HAP-1 (cell line): ENCODE results near the gene CTNNBIP1.
A peak's percentile ranks its signal among the peaks of the same experiment; 100 is the strongest.

ENCODE experiments used
- DNase-seq, 2 experiments: peaks; one replicate each; pipeline ENCODE4 v3.0.0-alpha.2; 2016 to 2020; ENCODE audit warnings: low spot score in 2 of 2
- H3K27me3 ChIP-seq: fragments of 250-450 bp; sonication (Bioruptor Pico); 2 replicates; pipeline ENCODE4 v1.5.1; 2020; ENCODE audit warnings: low read depth, mild to moderate bottlenecking, moderate library complexity
- H3K36me3 ChIP-seq: fragments of 250-450 bp; sonication (Bioruptor Pico); replicated peaks from 2 replicates; pipeline ENCODE4 v1.5.1; 2020; ENCODE audit warnings: mild to moderate bottlenecking
- H3K4me1 ChIP-seq: fragments of 250-450 bp; sonication (Bioruptor Pico); 2 replicates; pipeline ENCODE4 v1.5.1; 2020; ENCODE audit warnings: mild to moderate bottlenecking
- H3K4me3 ChIP-seq: fragments of 250-450 bp; sonication (Bioruptor Pico); 2 replicates; pipeline ENCODE4 v1.5.1; 2020; ENCODE audit warnings: mild to moderate bottlenecking, moderate library complexity
- H3K9me3 ChIP-seq: fragments of 250-450 bp; sonication (Bioruptor Pico); 2 replicates; pipeline ENCODE4 v1.5.1; 2020; ENCODE audit warnings: mild to moderate bottlenecking, moderate library complexity
- in situ Hi-C: fragments of 300-500 bp; cut with MboI; formaldehyde crosslinking; loops from 3 replicates; pipeline ENCODE4 v1.14.3; 2020; ENCODE audit warnings: low sequenced_read_pairs, inconsistent platforms, mixed read lengths

Gene CTNNBIP1

GRCh38 chr1:9868244-9868590 is 41.9 kb downstream of the CTNNBIP1 start:
- no peak for DNase-seq
- H3K4me1 ChIP-seq, result no peaks in the 10 kb centered on the region
- no peaks in the 10 kb centered on the region for H3K36me3 ChIP-seq
- H3K9me3 ChIP-seq, result no peaks in the 10 kb centered on the region
- H3K27me3 ChIP-seq, result no peaks in the 10 kb centered on the region
- in situ Hi-C loops, result loop anchor here (5.0 to 10.0 kb wide), 3 partner anchors 81 to 236 kb away; no protein-coding TSS in a partner anchor
- H3K4me3 ChIP-seq, result no peak overlapping the region

GRCh38 chr1:9867408-9868243 is 42.4 kb downstream of the CTNNBIP1 start:
- Histone ChIP-seq H3K9me3 (no peaks in the 10 kb centered on the region), H3K4me3 (no peak overlapping the region), H3K27me3 (no peaks in the 10 kb centered on the region), H3K36me3 (no peaks in the 10 kb centered on the region), H3K4me1 (no peaks in the 10 kb centered on the region)
- peak; percentile 68 to 88 for DNase-seq
- in situ Hi-C loops, result loop anchor here (5.0 to 10.0 kb wide), 3 partner anchors 80 to 235 kb away; no protein-coding TSS in a partner anchor

- H3K9me3 ChIP-seq, result no peaks in the 10 kb centered on the region
- H3K36me3 ChIP-seq, result no peaks in the 10 kb centered on the region
- no peak for DNase-seq
- no peaks in the 10 kb centered on the region for H3K27me3 ChIP-seq
- H3K4me1 ChIP-seq, result no peaks in the 10 kb centered on the region
- no peak overlapping the region for H3K4me3 ChIP-seq
- in situ Hi-C loops, result loop anchor here (5.0 to 10.0 kb wide), 3 partner anchors 80 to 235 kb away; no protein-coding TSS in a partner anchor
Measured at GRCh38 chr1:9866836-9867235, 43.2 kb downstream of the CTNNBIP1 start.

GRCh38 chr1:9865724-9866123 is 44.3 kb downstream of the CTNNBIP1 start:
- Histone ChIP-seq H3K4me3 (no peak overlapping the region), H3K9me3 (no peaks in the 10 kb centered on the region), H3K27me3 (no peaks in the 10 kb centered on the region), H3K36me3 (no peaks in the 10 kb centered on the region), H3K4me1 (no peaks in the 10 kb centered on the region)
- DNase-seq, result no peak
- in situ Hi-C loops, result loop anchor here (5.0 to 10.0 kb wide), 3 partner anchors 78 to 233 kb away; no protein-coding TSS in a partner anchor

- in situ Hi-C loops, result loop anchor here (10.0 kb wide), 1 partner anchor 139 kb away; no protein-coding TSS in a partner anchor
- Histone ChIP-seq H3K9me3 (no peaks in the 10 kb centered on the region), H3K4me3 (no peak overlapping the region), H3K4me1 (peaks cover 6% of the 10 kb centered on the region), H3K27me3 (no peaks in the 10 kb centered on the region), H3K36me3 (no peaks in the 10 kb centered on the region)
- DNase-seq, result no peak
Measured at GRCh38 chr1:9863371-9863770, 46.7 kb downstream of the CTNNBIP1 start.

GRCh38 chr1:9861360-9861759 is 48.7 kb downstream of the CTNNBIP1 start:
- peaks cover 6% of the 10 kb centered on the region for H3K4me1 ChIP-seq
- no peaks in the 10 kb centered on the region for H3K27me3 ChIP-seq
- DNase-seq, result peak in 1 of 2 experiments; percentile 36
- no peaks in the 10 kb centered on the region for H3K36me3 ChIP-seq
- in situ Hi-C loops, result loop anchor here (10.0 kb wide), 1 partner anchor 137 kb away; no protein-coding TSS in a partner anchor
- no peaks in the 10 kb centered on the region for H3K9me3 ChIP-seq
- no peak overlapping the region for H3K4me3 ChIP-seq

- H3K27me3 ChIP-seq, result no peaks in the 10 kb centered on the region
- no peaks in the 10 kb centered on the region for H3K9me3 ChIP-seq
- H3K4me1 ChIP-seq, result peaks cover 6% of the 10 kb centered on the region
- in situ Hi-C loops, result loop anchor here (10.0 kb wide), 1 partner anchor 136 kb away; no protein-coding TSS in a partner anchor
- H3K36me3 ChIP-seq, result no peaks in the 10 kb centered on the region
- no peak for DNase-seq
- H3K4me3 ChIP-seq, result no peak overlapping the region
Measured at GRCh38 chr1:9860887-9861286, 49.2 kb downstream of the CTNNBIP1 start.

GRCh38 chr1:9859281-9860014 is 50.6 kb downstream of the CTNNBIP1 start:
- H3K36me3 ChIP-seq, result no peaks in the 10 kb centered on the region
- no peaks in the 10 kb centered on the region for H3K27me3 ChIP-seq
- in situ Hi-C loops, result loop anchor here (10.0 kb wide), 1 partner anchor 135 kb away; no protein-coding TSS in a partner anchor
- H3K4me1 ChIP-seq, result peaks cover 6% of the 10 kb centered on the region
- no peaks in the 10 kb centered on the region; the same call in 1 of the 2 replicates for H3K9me3 ChIP-seq
- no peak overlapping the region for H3K4me3 ChIP-seq
- DNase-seq, result peak in 1 of 2 experiments; percentile 59

GRCh38 chr1:9858293-9859035 is 51.6 kb downstream of the CTNNBIP1 start:
- Histone ChIP-seq H3K4me3 (no peak overlapping the region), H3K36me3 (peaks cover 4% of the 10 kb centered on the region; the same call in 1 of the 2 replicates), H3K4me1 (peaks cover 6% of the 10 kb centered on the region), H3K9me3 (peaks cover 4% of the 10 kb centered on the region), H3K27me3 (no peaks in the 10 kb centered on the region)
- in situ Hi-C loops, result no loop called here
- DNase-seq, result no peak

- Histone ChIP-seq H3K9me3 (peaks cover 4% of the 10 kb centered on the region), H3K4me1 (peaks cover 6% of the 10 kb centered on the region), H3K4me3 (no peak overlapping the region), H3K27me3 (no peaks in the 10 kb centered on the region), H3K36me3 (peaks cover 4% of the 10 kb centered on the region; the same call in 1 of the 2 replicates)
- in situ Hi-C loops, result no loop called here
- DNase-seq, result no peak
Measured at GRCh38 chr1:9855186-9855585, 54.9 kb downstream of the CTNNBIP1 start.

- no peaks in the 10 kb centered on the region for H3K4me1 ChIP-seq
- H3K9me3 ChIP-seq, result peaks cover 4% of the 10 kb centered on the region
- H3K27me3 ChIP-seq, result no peaks in the 10 kb centered on the region
- H3K4me3 ChIP-seq, result no peak overlapping the region
- no peak for DNase-seq
- in situ Hi-C loops, result no loop called here
- H3K36me3 ChIP-seq, result peaks cover 4% of the 10 kb centered on the region; the same call in 1 of the 2 replicates
Measured at GRCh38 chr1:9853249-9853595, 56.8 kb downstream of the CTNNBIP1 start.

GRCh38 chr1:9852410-9853248 is 57.4 kb downstream of the CTNNBIP1 start:
- in situ Hi-C loops, result no loop called here
- no peak for DNase-seq
- no peaks in the 10 kb centered on the region for H3K27me3 ChIP-seq

More at GRCh38 chr1:9852410-9853248, 57.4 kb downstream of the CTNNBIP1 start:
- Histone ChIP-seq H3K9me3 (peaks cover 4% of the 10 kb centered on the region), H3K4me1 (no peaks in the 10 kb centered on the region), H3K36me3 (peaks cover 4% of the 10 kb centered on the region; the same call in 1 of the 2 replicates), H3K4me3 (no peak overlapping the region)
